ENCODE data around the gene FOXF2. TPM values are rescaled to one million over a fixed set of nuclear protein-coding genes. Genes with fewer than 3 reads are reported as not detected.

The FOXF2 gene
- total RNA-seq, 1 donor from 2014 or later = 0.61 TPM

- FAIRE-seq = no peak
- TF ChIP-seq CTCF (IDR thresholded peaks at IDR 0.05; ENCODE audit: insufficient read depth, low read depth, low read length) = no peak
- no peak for TF ChIP-seq EZH2 (IDR thresholded peaks at IDR 0.05; ENCODE audit: insufficient read depth, low read length)
- Histone ChIP-seq H3K27me3 (ENCODE audit: insufficient read depth, low read length) (peaks cover 31% of the 10 kb centered on the region), H3K9ac (ENCODE audit: low read length) (no peak overlapping the region), H3K4me3 (ENCODE audit: insufficient read depth, low read depth, low read length) (no peak overlapping the region), H3K27ac (ENCODE audit: low read depth, low read length) (no peak overlapping the region), H4K20me1 (ENCODE audit: insufficient read depth, low read length) (no peaks in the 10 kb centered on the region), H3K79me2 (ENCODE audit: insufficient read depth, low read length) (no peaks in the 10 kb centered on the region), H3K9me3 (ENCODE audit: insufficient read depth, low read depth, low read length) (peaks cover 8% of the 10 kb centered on the region), H3K4me1 (ENCODE audit: insufficient read depth, low read length) (no peaks in the 10 kb centered on the region), H2AFZ (ENCODE audit: low read depth, low read length) (no peak overlapping the region), H3K4me2 (ENCODE audit: low read length) (no peak overlapping the region), H3K36me3 (ENCODE audit: insufficient read depth, low read length) (no peaks in the 10 kb centered on the region)
- Mint-ChIP-seq H3K4me3 (ENCODE audit: unreplicated experiment) (no peak overlapping the region), H3K9me3 (ENCODE audit: unreplicated experiment) (peaks cover 39% of the 10 kb centered on the region), H3K36me3 (ENCODE audit: low read depth, unreplicated experiment) (no peaks in the 10 kb centered on the region), H3K4me1 (ENCODE audit: low read depth, unreplicated experiment) (peaks cover 1% of the 10 kb centered on the region), H3K27me3 (ENCODE audit: low read depth, unreplicated experiment) (peaks cover 88% of the 10 kb centered on the region), H3K27ac (ENCODE audit: unreplicated experiment) (no peak overlapping the region)
- DNase-seq (ENCODE audit: low read depth) = no peak
These were observed 16.7 kb upstream of the FOXF2 start for GRCh38 chr6:1372690-1373089.

- H3K4me1 ChIP-seq (ENCODE audit: insufficient read depth, low read length) = no peaks in the 10 kb centered on the region
- Mint-ChIP-seq H3K27ac (ENCODE audit: unreplicated experiment) (no peak overlapping the region), H3K4me1 (ENCODE audit: low read depth, unreplicated experiment) (peaks cover 2% of the 10 kb centered on the region), H3K9me3 (ENCODE audit: unreplicated experiment) (peaks cover 31% of the 10 kb centered on the region), H3K36me3 (ENCODE audit: low read depth, unreplicated experiment) (no peaks in the 10 kb centered on the region), H3K27me3 (ENCODE audit: low read depth, unreplicated experiment) (peaks cover 81% of the 10 kb centered on the region), H3K4me3 (ENCODE audit: unreplicated experiment) (no peak overlapping the region)
- H3K9me3 ChIP-seq (ENCODE audit: insufficient read depth, low read depth, low read length) = peaks cover 8% of the 10 kb centered on the region
- H3K4me3 ChIP-seq (ENCODE audit: insufficient read depth, low read depth, low read length) = no peak overlapping the region
- no peak overlapping the region for H3K27ac ChIP-seq (ENCODE audit: low read depth, low read length)
- FAIRE-seq = no peak
- H3K9ac ChIP-seq (ENCODE audit: low read length) = no peak overlapping the region
- H3K4me2 ChIP-seq (ENCODE audit: low read length) = no peak overlapping the region
- no peaks in the 10 kb centered on the region for H3K79me2 ChIP-seq (ENCODE audit: insufficient read depth, low read length)
- no peaks in the 10 kb centered on the region for H3K36me3 ChIP-seq (ENCODE audit: insufficient read depth, low read length)
- DNase-seq (ENCODE audit: low read depth) = no peak
- H2AFZ ChIP-seq (ENCODE audit: low read depth, low read length) = no peak overlapping the region
- H4K20me1 ChIP-seq (ENCODE audit: insufficient read depth, low read length) = peaks cover 5% of the 10 kb centered on the region
- H3K27me3 ChIP-seq (ENCODE audit: insufficient read depth, low read length) = peaks cover 67% of the 10 kb centered on the region
- TF ChIP-seq CTCF (IDR thresholded peaks at IDR 0.05; ENCODE audit: insufficient read depth, low read depth, low read length) = no peak
- TF ChIP-seq EZH2 (IDR thresholded peaks at IDR 0.05; ENCODE audit: insufficient read depth, low read length) = peak; percentile 17
These were observed 12.7 kb upstream of the FOXF2 start for GRCh38 chr6:1376653-1377052.

- Histone ChIP-seq H3K4me1 (ENCODE audit: insufficient read depth, low read length) (no peaks in the 10 kb centered on the region), H3K27me3 (ENCODE audit: insufficient read depth, low read length) (peaks cover 74% of the 10 kb centered on the region), H3K9ac (ENCODE audit: low read length) (no peak overlapping the region), H3K79me2 (ENCODE audit: insufficient read depth, low read length) (no peaks in the 10 kb centered on the region), H3K4me3 (ENCODE audit: insufficient read depth, low read depth, low read length) (no peak overlapping the region), H3K36me3 (ENCODE audit: insufficient read depth, low read length) (no peaks in the 10 kb centered on the region), H3K4me2 (ENCODE audit: low read length) (no peak overlapping the region), H2AFZ (ENCODE audit: low read depth, low read length) (no peak overlapping the region), H3K9me3 (ENCODE audit: insufficient read depth, low read depth, low read length) (peaks cover 4% of the 10 kb centered on the region), H3K27ac (ENCODE audit: low read depth, low read length) (no peak overlapping the region), H4K20me1 (ENCODE audit: insufficient read depth, low read length) (peaks cover 5% of the 10 kb centered on the region)
- Mint-ChIP-seq H3K36me3 (ENCODE audit: low read depth, unreplicated experiment) (no peaks in the 10 kb centered on the region), H3K27ac (ENCODE audit: unreplicated experiment) (no peak overlapping the region), H3K27me3 (ENCODE audit: low read depth, unreplicated experiment) (peaks cover 74% of the 10 kb centered on the region), H3K4me3 (ENCODE audit: unreplicated experiment) (no peak overlapping the region), H3K9me3 (ENCODE audit: unreplicated experiment) (peaks cover 23% of the 10 kb centered on the region), H3K4me1 (ENCODE audit: low read depth, unreplicated experiment) (peaks cover 2% of the 10 kb centered on the region)
- no peak for DNase-seq (ENCODE audit: low read depth)
- FAIRE-seq = no peak
- TF ChIP-seq CTCF (IDR thresholded peaks at IDR 0.05; ENCODE audit: insufficient read depth, low read depth, low read length) (no peak), EZH2 (IDR thresholded peaks at IDR 0.05; ENCODE audit: insufficient read depth, low read length) (no peak)
These were observed 11.8 kb upstream of the FOXF2 start for GRCh38 chr6:1377526-1377925.
